GM23248 (cell line): ENCODE data around the gene TEX26. TPM values are rescaled to one million over a fixed set of nuclear protein-coding genes. Genes with fewer than 3 reads are reported as not detected.

Experiments used
- DNase-seq: peaks from one replicate; pipeline ENCODE4 v3.0.0-alpha.2; 2015
- H2AFZ ChIP-seq: fragments of 200-600 bp; sonication (generic); 2 replicates; pipeline ENCODE4 v1.6.1; 2016; ENCODE audit warnings: antibody characterized with exemption
- H3F3A ChIP-seq: fragments of 200-600 bp; sonication (generic); 2 replicates; pipeline ENCODE4 v1.6.1; 2016; ENCODE audit warnings: mild to moderate bottlenecking, antibody characterized with exemption, mixed run types; ENCODE audit not compliant: insufficient read depth
- H3K27ac ChIP-seq: fragments of 200-600 bp; sonication (generic); 2 replicates; pipeline ENCODE4 v1.5.1; 2016; ENCODE audit warnings: mild to moderate bottlenecking
- H3K27me3 ChIP-seq: fragments of 200-600 bp; sonication (generic); replicated peaks from 2 replicates; pipeline ENCODE4 v1.6.1; 2016; ENCODE audit warnings: mild to moderate bottlenecking; ENCODE audit not compliant: insufficient read depth
- H3K36me3 ChIP-seq: fragments of 200-600 bp; sonication (generic); 2 replicates; pipeline ENCODE4 v1.6.1; 2016; ENCODE audit warnings: low read depth, mild to moderate bottlenecking
- H3K4me1 ChIP-seq: fragments of 200-600 bp; sonication (generic); 2 replicates; pipeline ENCODE4 v1.6.1; 2016; ENCODE audit warnings: mild to moderate bottlenecking; ENCODE audit not compliant: insufficient read depth
- H3K4me2 ChIP-seq: fragments of 200-600 bp; sonication (generic); one replicate; pipeline ENCODE4 v1.6.1; 2016; ENCODE audit warnings: mild to moderate bottlenecking; ENCODE audit not compliant: unreplicated experiment
- H3K4me3 ChIP-seq: fragments of 200-600 bp; sonication (generic); 2 replicates; pipeline ENCODE4 v1.5.1; 2016; ENCODE audit warnings: mild to moderate bottlenecking
- H3K79me2 ChIP-seq: fragments of 200-600 bp; sonication (generic); 2 replicates; pipeline ENCODE4 v1.6.1; 2016; ENCODE audit warnings: mild to moderate bottlenecking; ENCODE audit not compliant: insufficient read depth
- H3K9ac ChIP-seq: fragments of 200-600 bp; sonication (generic); 2 replicates; pipeline ENCODE4 v1.6.1; 2016; ENCODE audit warnings: mild to moderate bottlenecking
- H3K9me2 ChIP-seq: fragments of 200-600 bp; sonication (generic); 2 replicates; pipeline ENCODE4 v1.6.1; 2016; ENCODE audit warnings: mixed run types, mild to moderate bottlenecking, moderate library complexity; ENCODE audit not compliant: insufficient read depth
- H3K9me3 ChIP-seq: fragments of 200-600 bp; sonication (generic); one replicate; pipeline ENCODE4 v1.6.1; 2017; ENCODE audit warnings: low read depth
- H4K20me1 ChIP-seq: fragments of 200-600 bp; sonication (generic); 2 replicates; pipeline ENCODE4 v1.6.0; 2016; ENCODE audit not compliant: insufficient read depth
- EZH2 ChIP-seq: fragments of 200-600 bp; sonication (generic); IDR thresholded peaks from 2 replicates; pipeline ENCODE4 v1.6.1; 2018; ENCODE audit warnings: antibody characterized with exemption, mild to moderate bottlenecking; ENCODE audit not compliant: insufficient read depth, poor library complexity, severe bottlenecking
- EZH2phosphoT487 ChIP-seq: fragments of 200-600 bp; sonication (generic); IDR thresholded peaks from 2 replicates; pipeline ENCODE4 v1.6.1; 2018; ENCODE audit warnings: antibody characterized with exemption, moderate library complexity, mild to moderate bottlenecking, low read depth; ENCODE audit not compliant: insufficient read depth
- WGBS, 2 experiments: methylation state at CpG; one replicate each; pipeline ENCODE4 v1.1.6; 2015 to 2017; ENCODE audit warnings: low lambda C conversion rate in 2 of 2, low coverage in 1 of 2; ENCODE audit errors: missing lambda C conversion rate in 2 of 2; 5-methylcytosine and 5-hydroxymethylcytosine counted together
- in situ Hi-C: fragments of 300-500 bp; cut with MboI; formaldehyde crosslinking; loops from 2 replicates; pipeline ENCODE4 v1.15.0; 2020
- polyA plus RNA-seq: library from polyadenylated mRNA; unstranded; fragments of >200 nt; fragmentation: Nextera tagmentation; extraction: Ambion mirVana; gene quantifications from 2 replicates; pipeline ENCODE4 v1.2.1, GENCODE V29; 2016
- total RNA-seq: library from RNA; depleted of rRNA; stranded (reverse); fragments of >200 nt; shearing (Covaris generic); gene quantifications from 2 replicates; pipeline ENCODE4 v1.2.3, GENCODE V29; 2014

Gene TEX26
- total and polyA plus RNA-seq, 2 experiments from 2014 or later: 0.22 TPM; not detected in 1

- Histone ChIP-seq H3K4me1 (peaks cover 60% of the 10 kb centered on the region), H3K9ac (no peak overlapping the region), H3K27ac (peak overlapping the region; percentile 99), H3K4me3 (no peak overlapping the region), H3K27me3 (no peaks in the 10 kb centered on the region), H3K9me3 (no peaks in the 10 kb centered on the region), H3F3A (peaks cover 57% of the 10 kb centered on the region), H3K36me3 (no peaks in the 10 kb centered on the region), H3K9me2 (no peaks in the 10 kb centered on the region), H3K4me2 (peak overlapping the region; percentile 29), H3K79me2 (no peaks in the 10 kb centered on the region), H2AFZ (no peak overlapping the region), H4K20me1 (no peaks in the 10 kb centered on the region)
- TF ChIP-seq EZH2 (no peak), EZH2phosphoT487 (no peak)
- peak; percentile 58 for DNase-seq
- in situ Hi-C loops: no loop called here
- WGBS, 2 experiments: 67 to 86% methylated on average over 5 of the region's 5 CpGs
Observed at GRCh38 chr13:30900952-30901749, 31.3 kb upstream of the TEX26 start.

- in situ Hi-C loops: no loop called here
- H3K9me2 ChIP-seq: no peaks in the 10 kb centered on the region
- H3K27ac ChIP-seq: no peak overlapping the region
- no peaks in the 10 kb centered on the region for H4K20me1 ChIP-seq
- 60 to 78% methylated on average over 1 of the region's 1 CpG for WGBS, 2 experiments
- peaks cover 45% of the 10 kb centered on the region for H3K4me1 ChIP-seq
- H3K4me3 ChIP-seq: no peak overlapping the region
- no peak overlapping the region for H3K9ac ChIP-seq
- H3K9me3 ChIP-seq: no peaks in the 10 kb centered on the region
- H2AFZ ChIP-seq: no peak overlapping the region
- peaks cover 61% of the 10 kb centered on the region for H3F3A ChIP-seq
- DNase-seq: no peak
- no peaks in the 10 kb centered on the region for H3K36me3 ChIP-seq
- no peak overlapping the region for H3K4me2 ChIP-seq
- H3K27me3 ChIP-seq: no peaks in the 10 kb centered on the region
- TF ChIP-seq EZH2phosphoT487 (no peak), EZH2 (no peak)
- H3K79me2 ChIP-seq: peaks cover 24% of the 10 kb centered on the region
Observed at GRCh38 chr13:30904043-30904442, 28.4 kb upstream of the TEX26 start.

- Histone ChIP-seq H3K4me3 (peak within 1 kb of the TSS; percentile 85), H3K4me2 (peak within 1 kb of the TSS; percentile 97)
- in situ Hi-C loops: no loop called here
Observed at GRCh38 chr13:30905932-30906383, 26.5 kb upstream of the TEX26 start, which contains the start of gene MEDAG. TSS of gene MEDAG (plus strand) at chr13:30906271. CDS start at chr13:30906516, 245 bp downstream.

GRCh38 chr13:30906411-30907051 is 25.9 kb upstream of the TEX26 start:
- peak; percentile 70 for DNase-seq
- Histone ChIP-seq H3K27me3 (no peaks in the 10 kb centered on the region), H3F3A (peaks cover 63% of the 10 kb centered on the region), H3K9me2 (no peaks in the 10 kb centered on the region), H3K9me3 (no peaks in the 10 kb centered on the region), H3K9ac (peak overlapping the region; percentile 96), H3K27ac (peak overlapping the region; percentile 92), H3K4me2 (peak overlapping the region; percentile 97), H2AFZ (no peak overlapping the region), H4K20me1 (no peaks in the 10 kb centered on the region), H3K4me3 (peak overlapping the region; percentile 85), H3K79me2 (peaks cover 49% of the 10 kb centered on the region), H3K36me3 (no peaks in the 10 kb centered on the region), H3K4me1 (peaks cover 42% of the 10 kb centered on the region)
- 1 to 2% methylated on average over 50 to 59 of the region's 60 CpGs for WGBS, 2 experiments
- in situ Hi-C loops: no loop called here
- TF ChIP-seq EZH2: no peak
- no peak for TF ChIP-seq EZH2phosphoT487

More at GRCh38 chr13:30905932-30906383, 26.5 kb upstream of the TEX26 start, which contains the start of gene MEDAG:
- Histone ChIP-seq H3K9ac (peak within 1 kb of the TSS; percentile 96), H3K79me2 (peaks cover 43% of the 10 kb centered on the region), H4K20me1 (no peaks in the 10 kb centered on the region), H3K4me1 (peaks cover 43% of the 10 kb centered on the region), H3K27ac (peak within 1 kb of the TSS; percentile 92), H3K9me2 (no peaks in the 10 kb centered on the region), H3K36me3 (no peaks in the 10 kb centered on the region), H2AFZ (no peak within 1 kb of the TSS), H3K27me3 (no peaks in the 10 kb centered on the region), H3K9me3 (no peaks in the 10 kb centered on the region), H3F3A (peaks cover 62% of the 10 kb centered on the region)
- TF ChIP-seq EZH2phosphoT487 (no peak), EZH2 (no peak)
- peak; percentile 96 for DNase-seq
- WGBS, 2 experiments: 1 to 2% methylated on average over 34 of the region's 35 CpGs
